ENCODE results near the gene KIF13A. TPM values are rescaled to one million over a fixed set of nuclear protein-coding genes. Genes with fewer than 3 reads are reported as not detected.
"Not testable (repeated sequence)": the region's sequence is repeated elsewhere in the genome, so short reads cannot be mapped to it uniquely, and the experiment has no call there.

Gene KIF13A
- total RNA-seq, 1 experiment from 2014 or later: 19.7 TPM

DNA sequence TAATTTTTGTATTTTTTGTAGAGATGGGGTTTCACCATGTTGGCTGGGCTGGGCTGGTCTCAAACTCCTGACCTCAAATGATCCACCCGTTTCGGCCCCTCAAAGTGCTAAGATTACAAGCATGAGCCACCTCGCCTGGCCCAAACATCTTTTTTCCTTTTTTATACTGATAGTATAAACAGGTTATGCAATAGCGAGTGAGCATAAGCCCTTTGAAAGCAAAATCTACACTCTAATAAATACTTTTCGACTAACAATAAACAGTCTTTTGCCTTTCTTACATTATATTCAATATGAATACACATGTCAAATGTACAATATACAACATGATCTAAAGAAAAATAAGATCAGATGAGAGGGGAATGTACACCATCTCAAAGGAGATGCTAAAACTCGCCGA lies 38.7 kb downstream of the KIF13A start:
- DNase-seq (ENCODE audit: low spot score): no peak
- ChIA-PET POLR2A (ENCODE audit: low non-redundant PET) (no interaction called here), CTCF (no interaction called here)
- TF ChIP-seq, protein P1, sequence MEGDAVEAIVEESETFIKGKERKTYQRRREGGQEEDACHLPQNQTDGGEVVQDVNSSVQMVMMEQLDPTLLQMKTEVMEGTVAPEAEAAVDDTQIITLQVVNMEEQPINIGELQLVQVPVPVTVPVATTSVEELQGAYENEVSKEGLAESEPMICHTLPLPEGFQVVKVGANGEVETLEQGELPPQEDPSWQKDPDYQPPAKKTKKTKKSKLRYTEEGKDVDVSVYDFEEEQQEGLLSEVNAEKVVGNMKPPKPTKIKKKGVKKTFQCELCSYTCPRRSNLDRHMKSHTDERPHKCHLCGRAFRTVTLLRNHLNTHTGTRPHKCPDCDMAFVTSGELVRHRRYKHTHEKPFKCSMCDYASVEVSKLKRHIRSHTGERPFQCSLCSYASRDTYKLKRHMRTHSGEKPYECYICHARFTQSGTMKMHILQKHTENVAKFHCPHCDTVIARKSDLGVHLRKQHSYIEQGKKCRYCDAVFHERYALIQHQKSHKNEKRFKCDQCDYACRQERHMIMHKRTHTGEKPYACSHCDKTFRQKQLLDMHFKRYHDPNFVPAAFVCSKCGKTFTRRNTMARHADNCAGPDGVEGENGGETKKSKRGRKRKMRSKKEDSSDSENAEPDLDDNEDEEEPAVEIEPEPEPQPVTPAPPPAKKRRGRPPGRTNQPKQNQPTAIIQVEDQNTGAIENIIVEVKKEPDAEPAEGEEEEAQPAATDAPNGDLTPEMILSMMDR (conservative IDR thresholded peaks at IDR 0.05; ENCODE audit: low read depth, low read length): no peak
- TF ChIP-seq EZH2 (IDR thresholded peaks at IDR 0.05; ENCODE audit: borderline replicate concordance, low read depth, low read length, poor library complexity, severe bottlenecking): no peak
- intact Hi-C loops (cut with micrococcal nuclease; ENCODE audit: unreplicated experiment): no loop called here
- H3K36me3 ChIP-seq (ENCODE audit: insufficient read depth, low read length, poor library complexity, severe bottlenecking): no peaks in the 10 kb centered on the region
- H3K27me3 ChIP-seq (replicated peaks; ENCODE audit: insufficient read depth, low read depth, low read length, poor library complexity): no peaks in the 10 kb centered on the region
- H3K4me3 ChIP-seq (ENCODE audit: low read depth, low read length, poor library complexity, severe bottlenecking): no peak overlapping the region
- no peaks in the 10 kb centered on the region for H3K9me3 ChIP-seq (ENCODE audit: low read depth, low read length, poor library complexity, severe bottlenecking)
- no peak overlapping the region for H3K27ac ChIP-seq (ENCODE audit: low read depth, low read length, poor library complexity, severe bottlenecking)
- peaks cover 25% of the 10 kb centered on the region for H3K4me1 ChIP-seq (ENCODE audit: insufficient read depth, low read length, poor library complexity, severe bottlenecking)
- no TSS peak for BruUV-seq (replicated peaks)

DNA sequence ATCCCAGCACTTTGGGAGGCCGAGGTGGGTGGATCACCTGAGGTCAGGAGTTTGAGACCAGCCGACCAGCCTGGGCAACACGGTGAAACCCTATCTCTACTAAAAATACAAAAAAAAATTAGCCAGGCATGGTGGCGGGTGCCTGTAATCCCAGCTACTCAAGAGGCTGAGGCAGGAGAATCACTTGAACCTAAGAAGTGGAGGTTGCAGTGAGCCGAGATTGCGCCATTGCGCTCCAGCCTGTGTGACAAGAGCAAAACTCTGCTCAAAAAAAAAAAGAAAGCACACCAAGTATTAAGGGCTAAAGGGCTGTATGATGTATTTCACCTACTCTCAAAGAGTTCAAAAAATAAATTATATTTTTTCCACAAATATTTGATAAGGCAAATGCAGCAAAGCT lies 39.9 kb downstream of the KIF13A start:
- H3K27me3 ChIP-seq (replicated peaks; ENCODE audit: insufficient read depth, low read depth, low read length, poor library complexity); BruUV-seq (replicated peaks); H3K4me3 ChIP-seq (ENCODE audit: low read depth, low read length, poor library complexity, severe bottlenecking); CTCF ChIA-PET; intact Hi-C loops (cut with micrococcal nuclease; ENCODE audit: unreplicated experiment); POLR2A ChIA-PET (ENCODE audit: low non-redundant PET); H3K36me3 ChIP-seq (ENCODE audit: insufficient read depth, low read length, poor library complexity, severe bottlenecking); DNase-seq (ENCODE audit: low spot score); H3K27ac ChIP-seq (ENCODE audit: low read depth, low read length, poor library complexity, severe bottlenecking); H3K9me3 ChIP-seq (ENCODE audit: low read depth, low read length, poor library complexity, severe bottlenecking): not testable (repeated sequence)
- peaks cover 25% of the 10 kb centered on the region for H3K4me1 ChIP-seq (ENCODE audit: insufficient read depth, low read length, poor library complexity, severe bottlenecking)

DNA sequence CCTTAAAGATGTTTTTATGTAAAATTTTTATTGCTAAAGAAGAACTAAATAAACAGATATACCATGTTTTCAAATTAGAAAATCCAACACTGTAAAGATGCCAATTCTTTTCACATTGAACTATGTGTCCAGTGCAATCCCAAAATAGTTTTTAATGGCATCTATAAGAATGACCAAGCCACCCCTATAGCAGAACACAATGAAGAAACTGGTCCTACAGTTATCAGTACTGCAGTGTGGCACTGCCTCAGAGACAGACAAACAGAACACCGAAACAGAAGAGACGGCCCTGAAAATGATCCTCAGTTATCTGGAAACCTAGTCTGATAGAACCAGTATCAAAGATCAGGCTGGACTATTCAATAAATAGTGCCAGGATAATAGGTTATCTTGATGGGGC lies 41.9 kb downstream of the KIF13A start:
- no peaks in the 10 kb centered on the region for H3K9me3 ChIP-seq (ENCODE audit: low read depth, low read length, poor library complexity, severe bottlenecking)
- H3K27me3 ChIP-seq (replicated peaks; ENCODE audit: insufficient read depth, low read depth, low read length, poor library complexity): no peaks in the 10 kb centered on the region
- intact Hi-C loops (cut with micrococcal nuclease; ENCODE audit: unreplicated experiment): no loop called here
- H3K4me1 ChIP-seq (ENCODE audit: insufficient read depth, low read length, poor library complexity, severe bottlenecking): peaks cover 22% of the 10 kb centered on the region
- CTCF ChIA-PET: no interaction called here
- TF ChIP-seq, protein P1 (conservative IDR thresholded peaks at IDR 0.05; ENCODE audit: low read depth, low read length): no peak
- TF ChIP-seq EZH2 (IDR thresholded peaks at IDR 0.05; ENCODE audit: borderline replicate concordance, low read depth, low read length, poor library complexity, severe bottlenecking): no peak
- H3K36me3 ChIP-seq (ENCODE audit: insufficient read depth, low read length, poor library complexity, severe bottlenecking): no peaks in the 10 kb centered on the region
- POLR2A ChIA-PET (ENCODE audit: low non-redundant PET): interaction anchor here (0.6 kb wide), 1 partner anchor 12 kb away, joined by 7 read pairs; no protein-coding TSS in a partner anchor
- DNase-seq (ENCODE audit: low spot score): no peak
- no TSS peak for BruUV-seq (replicated peaks)
- H3K27ac ChIP-seq (ENCODE audit: low read depth, low read length, poor library complexity, severe bottlenecking): no peak overlapping the region
- H3K4me3 ChIP-seq (ENCODE audit: low read depth, low read length, poor library complexity, severe bottlenecking): no peak overlapping the region

DNA sequence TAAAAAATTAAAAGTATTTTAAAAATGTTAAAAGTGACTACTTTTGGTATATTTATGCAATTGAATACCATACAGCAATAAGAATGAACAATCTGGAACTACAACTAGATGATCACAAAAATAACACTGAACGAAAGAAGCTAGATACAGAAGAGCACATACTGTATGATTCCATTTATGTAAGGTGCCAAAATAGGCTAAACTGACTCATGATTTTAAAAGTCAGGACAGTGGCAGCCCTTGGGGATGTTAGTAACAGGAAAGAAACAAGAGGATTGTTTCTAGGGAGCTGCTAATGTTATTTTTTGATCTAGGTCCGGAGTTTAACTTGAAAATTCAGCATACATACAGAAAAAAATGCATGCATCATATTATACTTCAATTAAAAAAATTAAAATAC lies 42.3 kb downstream of the KIF13A start:
- BruUV-seq (replicated peaks): no TSS peak
- no peak overlapping the region for H3K4me3 ChIP-seq (ENCODE audit: low read depth, low read length, poor library complexity, severe bottlenecking)
- no peak for DNase-seq (ENCODE audit: low spot score)
- no peaks in the 10 kb centered on the region for H3K36me3 ChIP-seq (ENCODE audit: insufficient read depth, low read length, poor library complexity, severe bottlenecking)
- no peaks in the 10 kb centered on the region for H3K27me3 ChIP-seq (replicated peaks; ENCODE audit: insufficient read depth, low read depth, low read length, poor library complexity)
- no peak for TF ChIP-seq EZH2 (IDR thresholded peaks at IDR 0.05; ENCODE audit: borderline replicate concordance, low read depth, low read length, poor library complexity, severe bottlenecking)
- TF ChIP-seq, protein P1 (conservative IDR thresholded peaks at IDR 0.05; ENCODE audit: low read depth, low read length): no peak
- H3K27ac ChIP-seq (ENCODE audit: low read depth, low read length, poor library complexity, severe bottlenecking): no peak overlapping the region
- no peaks in the 10 kb centered on the region for H3K9me3 ChIP-seq (ENCODE audit: low read depth, low read length, poor library complexity, severe bottlenecking)
- intact Hi-C loops (cut with micrococcal nuclease; ENCODE audit: unreplicated experiment): no loop called here
- ChIA-PET POLR2A (ENCODE audit: low non-redundant PET) (interaction anchor here (0.6 kb wide), 1 partner anchor 13 kb away, joined by 7 read pairs; no protein-coding TSS in a partner anchor), CTCF (no interaction called here)
- peaks cover 22% of the 10 kb centered on the region for H3K4me1 ChIP-seq (ENCODE audit: insufficient read depth, low read length, poor library complexity, severe bottlenecking)

All from A673 (cell line).